ENCODE results near the gene CPT1B.

Gene CPT1B

DNA sequence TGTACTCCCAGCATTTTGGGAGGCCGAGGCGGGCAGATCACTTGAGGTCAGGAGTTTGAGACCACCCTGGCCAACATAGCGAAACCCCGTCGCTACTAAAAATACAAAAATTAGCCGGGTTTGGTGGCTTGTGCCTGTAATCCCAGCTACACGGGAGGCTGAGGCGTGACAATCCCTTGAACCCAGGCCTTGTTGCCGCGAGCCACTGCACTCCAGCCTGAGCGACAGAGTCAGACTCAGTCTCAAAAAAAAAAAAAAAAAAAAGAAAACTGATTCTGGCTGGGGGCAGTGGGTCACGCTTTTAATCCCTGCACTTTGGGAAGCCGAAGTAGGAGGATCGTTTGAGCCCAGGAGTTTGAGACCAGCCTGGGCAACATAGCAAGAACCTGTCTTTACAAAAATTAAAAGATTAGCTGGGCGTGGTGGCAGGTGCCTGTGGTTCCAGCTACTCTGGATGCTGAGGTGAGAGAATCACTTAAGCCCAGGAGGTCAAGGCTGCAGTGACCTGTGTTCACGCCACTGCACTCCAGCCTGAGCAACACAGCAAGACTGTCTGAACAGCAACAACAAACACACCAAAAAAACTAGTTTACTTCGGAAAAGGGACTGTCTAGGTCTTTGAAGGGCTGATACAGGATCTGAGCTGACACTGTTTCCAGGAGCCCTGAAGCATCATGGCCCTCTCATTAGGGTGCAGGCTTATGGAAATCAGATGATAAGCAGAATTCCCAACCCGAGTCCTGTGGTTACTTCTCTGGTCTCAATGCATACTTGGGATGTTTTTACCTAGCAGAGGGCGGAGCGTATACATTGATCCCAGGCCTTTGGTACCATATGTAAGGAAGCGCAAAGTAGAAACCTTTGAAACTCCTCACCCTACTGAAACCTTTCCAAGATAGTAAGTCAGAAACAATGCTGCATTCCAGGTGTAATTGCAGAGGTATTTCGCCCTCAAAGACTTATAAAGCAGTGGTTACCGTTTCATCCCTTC is 6.2 kb upstream of the CPT1B start:
- no peak for DNase-seq

DNA sequence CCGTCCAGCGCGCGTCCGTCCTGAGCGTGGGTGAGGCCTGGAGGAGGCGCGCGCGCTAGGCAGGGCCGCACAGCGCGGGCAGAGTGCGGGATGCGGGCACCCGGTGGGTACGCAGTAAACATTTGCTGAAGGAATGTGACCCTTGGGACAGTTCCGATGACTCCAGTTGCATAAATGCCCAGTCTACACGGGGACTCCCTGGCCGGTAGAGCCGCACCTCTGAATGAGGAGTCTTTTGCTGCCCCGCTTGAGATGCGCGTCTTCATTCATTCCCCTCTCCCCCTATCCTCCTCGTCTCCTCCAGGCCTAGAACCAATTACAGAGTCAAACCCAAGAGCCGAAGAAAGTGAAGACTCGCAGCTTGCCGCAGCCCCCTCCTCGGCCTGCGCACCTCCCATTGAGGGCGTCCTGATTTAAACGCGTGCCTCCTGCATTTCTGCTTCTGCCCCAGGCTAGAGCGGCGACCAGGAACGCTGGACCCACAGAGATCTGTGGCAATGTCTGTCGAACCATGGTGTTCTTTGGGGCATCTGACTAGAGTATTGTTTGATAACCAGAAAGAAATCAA is 5.2 kb upstream of the CPT1B start:
- no peak for DNase-seq

DNA sequence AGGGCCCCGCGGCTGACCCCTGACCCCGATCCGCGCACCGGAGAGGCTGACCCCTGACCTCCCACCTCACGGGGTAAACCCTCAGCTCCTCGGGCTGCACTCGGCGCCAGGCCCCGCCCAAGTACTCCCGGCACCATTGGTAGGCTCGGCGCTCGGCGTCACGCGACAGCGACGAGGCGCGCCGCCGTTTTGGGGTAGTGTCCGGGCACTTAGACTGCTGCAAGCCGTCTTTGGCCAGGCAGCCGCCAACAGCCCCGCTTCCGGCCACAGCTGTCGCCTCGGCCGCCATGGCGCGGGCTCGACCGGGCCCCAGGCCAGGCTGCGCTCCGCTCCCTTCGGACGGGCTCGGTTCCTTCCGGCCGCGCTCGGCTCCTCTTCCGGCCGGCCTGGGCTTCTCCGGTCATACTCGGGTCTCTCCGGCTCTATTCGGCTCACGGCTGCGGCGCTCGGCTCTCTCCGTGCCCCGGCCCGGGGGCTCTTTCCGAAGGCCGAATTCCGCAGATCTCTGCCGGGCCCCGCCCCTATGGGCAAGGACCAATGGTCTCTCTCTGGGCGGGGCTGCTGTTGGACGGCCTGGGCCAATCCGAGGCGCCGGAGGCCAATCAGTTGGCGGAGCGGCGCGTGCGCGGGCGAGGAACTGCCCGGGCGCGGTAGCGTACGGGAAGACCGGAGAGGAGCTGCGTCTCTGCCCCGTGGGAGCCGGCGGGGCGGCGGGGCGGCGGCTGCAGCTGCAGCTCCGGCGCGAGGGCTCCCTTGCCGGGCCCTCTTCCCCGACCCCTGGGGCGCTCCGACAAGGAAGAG is 4.5 kb upstream of the CPT1B start, which contains the start of gene CHKB:
TSS of gene CHKB (minus strand) at position 357 of the 801 bp plus-strand sequence. CDS start at position 289, 68 bp downstream.
- DNase-seq = peak; percentile 98

DNA sequence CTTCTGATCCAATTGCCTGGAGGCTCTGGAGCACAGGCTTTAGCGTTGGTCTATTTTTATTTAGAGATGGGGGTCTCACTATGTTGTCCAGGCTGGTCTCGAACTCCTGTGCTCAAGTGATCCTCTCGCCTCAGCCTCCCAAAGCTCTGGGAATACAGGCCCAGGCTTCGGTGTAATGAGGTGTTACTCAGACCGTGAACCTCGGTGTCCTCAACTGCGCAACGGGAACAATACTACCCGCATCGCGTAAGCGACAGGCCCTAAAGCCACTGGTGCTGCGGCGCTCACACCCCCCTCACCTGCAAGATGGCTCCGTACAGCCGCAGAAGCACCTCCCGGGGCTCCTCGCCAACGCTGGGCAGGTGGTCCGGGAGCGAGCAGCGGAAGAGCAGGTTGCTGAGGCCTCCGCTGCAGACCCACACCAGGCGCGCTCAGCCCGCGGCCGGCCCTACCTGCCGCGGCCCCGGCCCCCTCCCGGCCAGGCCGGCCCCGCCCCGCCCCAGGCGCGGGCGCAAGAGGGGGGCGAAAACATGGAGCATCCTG is 3.8 kb upstream of the CPT1B start:
- DNase-seq = peak; percentile 22

DNA sequence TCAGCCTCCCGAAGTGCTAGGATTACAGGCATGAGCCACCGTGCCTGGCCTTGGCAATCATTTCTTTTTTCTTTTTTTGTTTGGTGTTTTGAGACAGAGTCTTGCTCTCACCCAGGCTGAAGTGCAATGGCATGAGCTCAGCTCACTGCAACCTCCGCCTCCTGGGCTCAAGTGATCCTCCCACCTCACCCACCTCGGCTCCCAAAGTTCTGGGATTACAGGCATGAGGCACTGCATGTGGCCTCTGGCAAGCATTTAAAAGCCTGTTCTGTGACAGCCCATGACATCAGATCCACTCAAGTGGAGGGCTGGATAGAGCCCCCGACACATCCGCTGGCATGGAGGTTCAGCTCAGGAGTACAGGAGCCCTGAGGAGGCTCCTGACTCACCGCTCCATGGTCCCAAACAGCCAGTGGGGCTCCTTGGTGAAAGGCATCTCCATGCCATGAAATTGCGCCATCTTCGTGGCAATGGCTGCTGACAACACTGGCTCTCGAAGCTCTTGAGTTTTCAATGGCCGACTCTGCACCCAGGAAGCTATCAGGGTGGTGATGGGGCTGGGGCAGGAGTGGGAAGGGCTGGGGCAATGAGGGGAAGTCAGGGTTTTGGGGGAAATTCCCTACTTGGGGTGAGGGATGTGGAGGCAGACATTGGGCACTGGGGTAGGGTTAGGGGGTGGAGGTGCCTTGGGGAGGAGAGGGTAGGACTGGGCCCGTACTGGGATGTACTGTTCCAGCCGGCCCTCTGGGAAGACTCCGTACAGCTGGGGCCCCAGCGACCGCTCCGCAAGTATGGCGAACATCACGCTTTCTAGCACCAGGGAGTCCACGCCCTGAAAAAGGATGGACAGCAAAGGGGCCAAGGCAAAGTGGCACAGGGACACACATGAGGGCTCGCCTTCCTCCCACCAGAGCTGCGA is 3.1 kb upstream of the CPT1B start:
- no peak for DNase-seq

DNA sequence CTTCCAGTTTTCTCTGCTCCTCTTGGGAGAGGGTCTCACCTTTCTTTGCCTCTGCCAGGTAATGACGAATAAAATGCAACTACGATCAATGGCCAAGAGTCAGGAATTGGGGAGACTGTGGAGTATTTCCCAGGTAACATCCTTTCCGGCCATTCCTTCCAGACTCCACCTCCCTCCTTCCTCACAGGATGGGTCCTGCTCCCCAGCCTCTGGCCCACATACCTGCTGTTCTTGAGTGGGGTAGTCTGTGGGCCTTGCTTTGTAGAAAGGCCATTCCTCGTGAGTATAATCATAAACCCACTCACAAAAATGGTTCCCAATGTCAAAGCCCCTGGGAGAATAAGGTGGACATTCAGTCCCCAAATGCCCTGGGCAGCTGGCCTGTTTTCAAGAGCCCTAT is 1.5 kb upstream of the CPT1B start:
- DNase-seq = no peak

DNA sequence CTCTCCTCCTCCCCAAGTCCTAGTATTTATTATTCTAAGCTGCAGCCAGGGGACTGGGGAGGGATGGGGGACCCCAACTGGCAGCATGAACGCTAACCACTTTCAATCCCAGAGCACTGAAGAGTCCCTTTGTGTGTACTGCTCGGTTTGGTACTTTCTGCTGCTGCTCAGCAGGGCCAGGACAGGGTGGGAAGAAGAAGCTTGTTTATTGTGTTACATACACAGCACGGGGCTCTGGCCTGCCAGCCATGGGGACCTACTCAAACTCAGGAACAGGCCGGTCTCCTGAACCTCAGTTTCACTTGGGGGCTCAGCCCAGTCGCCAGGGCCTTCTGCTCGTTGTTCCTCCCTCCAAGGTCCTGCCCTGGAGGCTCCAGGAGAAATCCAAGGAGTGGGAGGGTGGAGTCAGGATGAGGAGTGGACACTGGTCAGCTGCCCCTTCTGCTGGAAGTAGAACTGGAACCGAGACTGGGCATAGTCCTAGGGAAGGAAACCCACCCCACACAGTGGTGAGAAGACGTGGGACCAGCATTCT is 616 bp upstream of the CPT1B start:
- DNase-seq = no peak

DNA sequence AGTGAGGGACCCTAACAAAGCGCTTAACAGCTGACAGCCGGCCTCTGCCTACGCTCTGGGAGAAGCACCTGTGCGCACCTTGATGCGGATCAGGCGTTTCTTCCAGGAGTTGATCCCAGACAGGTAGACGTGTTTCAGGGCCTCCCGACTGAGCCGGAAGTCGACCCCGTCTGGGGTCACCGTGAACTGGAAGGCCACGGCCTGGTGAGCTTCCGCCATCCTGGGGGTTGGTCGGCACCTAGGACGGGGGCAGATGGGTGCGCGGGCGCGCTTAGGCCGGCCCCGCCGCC is 585 bp downstream of the CPT1B start:
- DNase-seq = no peak

DNA sequence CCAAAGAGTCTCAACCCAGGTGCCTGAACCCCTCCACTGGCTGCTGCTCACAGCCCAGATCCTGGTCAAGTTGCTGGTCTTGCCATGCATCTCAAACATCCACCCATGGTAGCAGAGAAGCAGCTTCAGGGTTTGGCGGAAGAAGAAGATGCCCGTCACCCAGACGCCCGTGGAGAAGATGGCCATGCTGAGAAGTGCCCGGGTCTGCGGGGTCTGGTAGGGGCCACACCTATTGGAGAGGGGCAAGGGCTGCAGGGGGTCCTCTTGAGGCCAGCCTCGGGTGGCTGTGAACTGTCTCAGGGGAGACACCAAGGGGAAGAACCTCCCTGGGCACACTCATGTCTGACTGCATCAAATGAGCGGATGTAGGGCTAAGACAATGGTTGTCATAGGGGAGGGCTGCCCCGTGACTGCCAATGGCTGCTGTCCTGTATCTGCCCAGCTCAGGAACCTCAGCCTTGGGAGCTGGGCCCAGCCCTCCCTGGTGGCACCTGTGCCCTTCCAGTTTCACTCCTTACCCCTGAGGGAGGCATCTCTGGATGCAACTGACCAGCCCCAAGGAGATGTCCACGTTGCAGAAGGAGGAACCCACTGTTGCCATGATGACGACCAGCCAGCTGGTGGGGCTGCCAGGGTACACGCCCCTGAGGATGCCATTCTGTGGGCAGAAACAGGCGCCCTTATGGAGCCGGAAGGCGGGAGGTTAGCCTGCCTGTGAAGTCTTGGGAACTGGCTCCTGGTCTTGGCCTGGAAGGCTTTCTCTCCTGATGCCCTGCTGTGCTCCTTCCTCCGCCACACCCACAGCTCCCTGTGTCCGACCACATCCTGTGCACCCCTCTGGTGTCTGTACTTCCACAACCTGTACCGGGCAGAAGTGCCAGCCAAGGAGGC is 1.2 kb downstream of the CPT1B start:
- no peak for DNase-seq

DNA sequence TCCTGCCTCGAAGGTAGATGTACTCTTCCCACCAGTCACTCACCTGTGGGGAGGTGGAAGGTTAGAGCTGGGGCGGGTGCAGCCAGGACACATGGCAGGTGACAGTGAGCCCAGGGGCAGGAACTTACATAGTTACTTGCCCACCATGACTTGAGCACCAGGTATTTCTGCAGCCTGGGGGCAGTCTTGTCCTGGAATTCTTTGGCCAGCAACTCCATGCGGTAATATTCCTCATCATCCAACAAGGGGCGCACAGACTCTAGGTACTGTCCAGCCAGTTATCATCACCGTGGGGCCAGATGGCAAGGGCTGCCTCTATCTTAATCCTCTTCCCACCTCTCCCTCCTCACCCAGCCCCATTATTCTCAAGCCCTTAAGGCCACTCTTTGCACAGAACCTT is 2.2 kb downstream of the CPT1B start:
- no peak for DNase-seq

DNA sequence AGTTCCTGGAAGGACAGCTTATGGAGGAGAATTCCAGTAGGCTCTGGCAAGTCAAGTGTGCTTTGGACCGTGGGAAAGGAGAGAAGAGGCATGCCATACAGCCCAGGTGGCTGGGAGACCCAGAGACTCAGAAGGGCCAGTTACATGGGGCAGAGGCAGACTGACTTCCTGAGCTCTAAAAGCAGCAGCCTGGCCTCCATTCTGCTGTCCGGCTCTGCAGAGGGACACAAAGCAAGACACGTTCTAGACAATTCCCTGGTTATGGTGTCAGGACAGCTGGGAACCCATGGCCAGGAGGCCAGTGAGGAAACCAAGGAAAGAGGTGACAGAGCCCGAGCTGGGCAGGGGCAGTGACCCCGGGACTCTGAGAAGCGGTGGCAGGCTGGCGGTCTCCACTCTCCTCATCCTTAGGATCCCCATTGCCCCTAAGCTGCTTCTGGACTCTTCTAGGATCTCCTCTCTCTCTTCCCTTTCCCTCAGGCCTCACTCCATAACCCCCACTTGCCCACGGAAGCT is 2.7 kb downstream of the CPT1B start:
- no peak for DNase-seq

DNA sequence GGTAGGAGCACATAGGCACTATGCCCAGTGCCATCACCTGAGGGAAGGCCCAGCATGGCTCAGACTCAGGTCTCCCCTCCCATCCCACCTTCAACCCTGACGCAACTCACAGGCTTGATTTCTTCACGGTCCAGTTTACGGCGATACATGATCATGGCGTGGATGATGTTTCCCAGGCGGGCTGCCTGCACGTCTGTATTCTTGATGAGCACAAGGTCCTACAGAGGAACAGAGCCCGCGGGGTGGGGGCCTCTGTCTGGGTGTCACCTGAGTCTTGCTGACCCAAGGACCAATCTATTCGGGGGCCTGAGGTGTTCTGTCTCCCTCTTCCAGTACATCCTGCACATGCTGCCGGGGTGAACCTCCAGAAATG is 3.9 kb downstream of the CPT1B start:
- no peak for DNase-seq

DNA sequence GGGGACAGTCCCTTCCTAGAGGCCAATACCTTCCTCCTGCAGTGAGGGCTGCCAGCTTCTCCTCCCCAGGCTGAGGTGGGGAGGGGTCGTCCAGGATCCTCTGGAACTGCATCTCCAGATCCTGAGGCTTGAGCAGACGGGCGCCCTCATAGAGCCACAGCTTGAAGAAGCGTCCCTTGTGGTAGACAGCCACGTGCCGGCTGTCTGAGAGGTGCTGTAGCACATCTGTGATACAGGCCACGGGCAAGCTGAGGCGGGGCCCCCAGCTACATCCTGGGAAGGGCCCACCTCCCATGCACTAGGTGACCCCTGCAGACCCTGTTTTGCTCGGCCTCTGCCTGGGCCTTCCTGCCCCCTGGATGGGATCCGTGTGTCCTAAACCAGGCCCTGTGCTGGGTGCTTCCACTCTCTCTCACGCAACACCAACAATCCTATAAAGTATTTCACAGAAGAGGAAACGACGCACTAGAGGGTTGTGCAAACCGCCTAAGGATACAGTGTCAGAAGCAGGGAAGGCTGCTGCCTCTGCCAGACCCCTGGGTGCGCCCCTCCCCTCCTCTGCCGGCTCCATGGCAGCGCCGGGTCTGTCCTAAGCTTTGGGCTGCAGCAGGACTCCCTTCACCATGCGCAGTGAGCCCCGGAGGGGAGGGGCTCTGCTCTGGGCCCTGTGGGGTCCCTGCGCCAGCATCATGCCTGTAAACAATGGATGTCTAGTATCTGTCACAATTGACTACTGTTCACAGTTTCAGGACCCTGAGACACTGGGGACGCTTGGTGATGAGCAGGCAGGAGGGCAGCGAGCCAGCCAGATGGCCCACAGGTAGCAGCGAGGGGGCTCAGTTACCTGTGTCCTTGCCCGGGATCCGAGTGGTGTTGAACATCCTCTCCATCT is 4.5 kb downstream of the CPT1B start:
- DNase-seq = no peak

DNA sequence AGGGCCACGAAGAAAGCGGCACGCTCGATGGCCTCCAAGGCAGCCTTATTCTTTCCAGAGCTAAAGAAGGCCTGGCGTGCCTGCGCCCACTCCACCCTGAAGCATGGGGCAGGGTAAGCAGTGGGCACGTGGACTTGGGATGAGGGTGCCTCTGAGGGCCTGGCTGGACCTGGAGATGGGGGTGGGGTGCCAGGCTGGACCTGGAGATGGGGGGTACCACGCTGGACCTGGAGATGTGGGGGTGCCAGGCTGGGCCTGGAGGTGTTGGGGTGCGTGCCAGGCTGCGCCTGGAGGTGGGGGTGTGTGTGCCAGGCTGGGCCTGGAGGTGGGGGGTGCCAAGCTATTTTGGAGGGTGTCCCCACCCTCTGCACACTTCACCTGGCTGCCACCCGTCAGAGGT is 5.3 kb downstream of the CPT1B start:
- DNase-seq = no peak

DNA sequence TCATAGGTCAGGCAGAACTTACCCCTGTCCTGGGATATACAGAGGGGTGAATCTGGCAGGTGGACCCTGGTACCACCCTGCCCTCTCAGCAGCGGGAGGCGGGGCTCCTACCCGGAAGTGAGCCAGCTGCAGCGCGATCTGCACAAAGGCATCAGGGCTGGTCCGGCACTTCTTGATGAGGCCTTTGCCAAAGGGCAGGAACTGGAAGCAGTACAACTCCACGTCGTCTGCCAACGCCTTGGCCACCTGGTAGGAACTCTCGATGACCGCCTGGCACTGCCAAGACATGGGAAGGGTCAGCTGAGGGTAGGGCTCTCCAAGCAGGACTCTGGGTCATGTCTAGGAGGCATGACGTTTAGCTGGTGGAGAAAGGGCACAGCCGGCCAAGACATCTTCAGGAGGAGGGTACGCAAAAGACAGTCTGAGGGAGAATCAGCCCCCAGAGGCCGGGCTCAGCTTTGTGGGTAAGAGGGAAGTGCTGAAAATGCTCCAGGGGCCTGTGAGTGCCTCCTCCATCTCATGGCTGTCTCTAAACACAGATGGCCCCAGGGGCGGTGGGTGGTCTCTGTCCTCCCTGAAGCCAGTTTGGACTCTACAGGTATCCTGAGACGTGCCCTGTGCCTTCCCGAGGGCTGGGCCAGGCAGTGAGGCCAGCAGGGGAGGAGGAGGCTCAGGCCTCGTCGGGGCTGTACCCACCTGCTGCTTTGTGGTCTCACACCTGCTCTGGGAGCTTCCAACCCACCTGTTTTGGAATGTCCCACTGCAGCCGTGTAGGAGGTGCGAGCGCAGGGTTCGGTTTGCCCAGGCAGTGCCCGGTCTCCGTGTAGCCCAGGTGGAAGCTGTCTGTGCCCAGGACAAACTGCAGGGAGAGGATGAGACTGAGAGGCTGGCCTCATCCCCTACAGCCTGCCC is 6.7 kb downstream of the CPT1B start:
- no peak for DNase-seq

DNA sequence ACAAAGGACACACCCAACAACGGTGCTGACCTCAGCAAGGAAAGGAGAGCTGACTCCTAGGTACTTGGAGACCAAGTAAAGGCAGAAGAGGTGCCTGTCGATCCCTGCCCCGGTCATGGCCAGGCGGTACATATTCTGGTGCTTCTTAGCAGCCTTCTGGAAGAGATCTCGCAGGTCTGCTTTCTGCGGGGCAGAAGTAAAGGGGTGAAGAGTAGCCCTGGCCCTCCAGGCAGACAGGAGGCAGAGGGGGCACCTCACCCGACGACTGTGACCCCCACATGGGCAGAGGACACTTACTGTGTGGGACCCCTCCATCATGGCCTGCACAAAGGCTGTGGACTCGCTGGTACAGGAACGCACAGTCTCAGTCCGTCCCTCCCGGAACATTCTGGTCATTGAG is 7.4 kb downstream of the CPT1B start:
- DNase-seq = no peak

DNA sequence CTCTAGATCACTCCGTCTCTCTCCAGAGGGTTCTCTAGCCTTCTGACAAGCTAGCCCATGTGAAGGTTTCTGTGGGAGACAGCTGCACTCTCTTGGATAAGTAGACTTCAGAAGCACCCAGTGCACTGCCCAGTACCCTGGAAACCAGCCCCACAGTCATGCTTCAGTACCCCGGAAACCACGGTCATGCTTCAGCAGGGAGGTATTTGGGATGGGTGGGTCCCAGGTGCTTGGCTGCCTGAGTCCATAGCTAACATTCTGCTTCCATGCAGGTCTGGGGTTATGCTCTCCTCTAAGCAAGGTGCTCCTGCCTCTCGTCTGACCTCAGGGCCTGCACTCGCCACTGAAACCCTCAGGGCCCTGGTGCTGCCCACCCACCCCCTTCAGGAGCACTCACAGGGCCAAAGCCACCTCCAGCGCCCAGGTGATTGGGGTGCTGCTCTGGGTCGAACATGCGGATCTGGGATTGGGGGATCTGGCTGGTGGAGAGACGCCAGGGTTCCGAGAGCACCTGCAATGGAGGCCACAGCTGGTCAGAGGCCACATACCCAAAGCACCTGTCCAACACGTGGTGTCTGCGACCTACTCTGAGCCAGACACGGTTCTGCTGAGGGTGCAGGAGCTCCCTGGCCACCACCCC is 8.2 kb downstream of the CPT1B start:
- DNase-seq = no peak

DNA sequence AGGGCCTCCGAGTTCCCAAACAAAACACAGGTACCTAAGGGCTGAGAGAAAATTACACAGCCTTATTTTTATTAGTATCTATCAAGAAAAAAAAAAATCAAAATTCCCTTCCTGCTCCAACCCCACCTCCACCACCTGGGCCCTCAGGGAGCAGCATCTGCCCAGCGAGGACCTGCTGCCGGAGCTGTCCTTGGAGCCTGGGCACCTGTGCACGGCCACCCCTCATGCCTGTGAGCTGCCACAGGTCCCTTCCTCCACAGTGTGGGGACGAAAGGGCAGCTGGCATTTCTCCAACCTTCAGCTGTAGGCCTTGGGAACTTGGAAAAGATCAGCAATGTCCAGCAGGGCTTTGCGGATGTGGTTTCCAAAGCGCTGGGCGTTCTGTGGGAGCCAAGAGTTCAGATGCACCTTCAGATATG is 9.2 kb downstream of the CPT1B start:
- DNase-seq = no peak

All from stimulated activated naive CD4-positive, alpha-beta T cell treated with Interleukin-2 at 50 U/mL for 16 hours (primary cell).